ENCODE measurements around the gene OR10A7.
"Not testable (repeated sequence)": the region's sequence is repeated elsewhere in the genome, so short reads cannot be mapped to it uniquely, and the experiment has no call there.

The OR10A7 gene, protein sequence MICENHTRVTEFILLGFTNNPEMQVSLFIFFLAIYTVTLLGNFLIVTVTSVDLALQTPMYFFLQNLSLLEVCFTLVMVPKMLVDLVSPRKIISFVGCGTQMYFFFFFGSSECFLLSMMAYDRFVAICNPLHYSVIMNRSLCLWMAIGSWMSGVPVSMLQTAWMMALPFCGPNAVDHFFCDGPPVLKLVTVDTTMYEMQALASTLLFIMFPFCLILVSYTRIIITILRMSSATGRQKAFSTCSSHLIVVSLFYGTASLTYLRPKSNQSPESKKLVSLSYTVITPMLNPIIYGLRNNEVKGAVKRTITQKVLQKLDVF

DNA sequence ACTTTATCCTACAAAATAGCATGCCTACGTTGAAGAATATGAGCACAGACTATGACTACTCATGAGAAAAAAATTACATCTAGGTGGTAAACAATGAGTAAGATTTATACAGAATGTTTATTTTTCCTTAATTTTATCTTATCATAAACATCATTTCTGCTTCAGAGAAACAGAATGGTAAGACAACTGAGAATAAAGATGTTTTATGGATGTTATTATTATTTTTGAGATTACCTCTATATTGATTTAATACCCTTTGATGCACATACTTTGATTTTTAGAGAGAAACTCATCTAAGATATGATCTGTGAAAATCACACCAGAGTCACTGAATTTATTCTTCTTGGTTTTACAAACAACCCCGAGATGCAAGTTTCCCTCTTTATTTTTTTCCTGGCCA, at the start of gene OR10A7:
OR10A7 (plus strand) TSS at position 301 of the 400 bp plus-strand sequence; CDS start at position 301, 0 bp downstream.
- DNase-seq, result no peak

DNA sequence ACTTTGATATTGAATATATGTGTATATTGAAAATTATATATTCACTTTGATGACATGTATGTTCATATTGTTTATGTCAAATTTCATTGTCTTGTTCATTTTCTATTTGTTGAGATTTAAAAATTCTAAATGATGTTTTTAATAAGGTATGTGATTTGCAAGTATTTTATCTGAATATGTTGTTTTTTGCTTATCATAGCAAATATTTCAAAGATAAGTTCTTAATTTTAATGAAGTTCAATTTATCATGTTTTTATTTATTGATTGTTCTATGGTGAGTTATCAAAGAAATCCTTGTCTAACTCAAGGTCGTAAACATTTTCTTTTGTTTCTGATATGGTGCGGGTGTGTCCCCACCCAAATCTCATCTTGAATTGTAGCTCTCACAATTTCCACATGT, 49.4 kb upstream of the OR10A7 start:
- DNase-seq, result no peak

DNA sequence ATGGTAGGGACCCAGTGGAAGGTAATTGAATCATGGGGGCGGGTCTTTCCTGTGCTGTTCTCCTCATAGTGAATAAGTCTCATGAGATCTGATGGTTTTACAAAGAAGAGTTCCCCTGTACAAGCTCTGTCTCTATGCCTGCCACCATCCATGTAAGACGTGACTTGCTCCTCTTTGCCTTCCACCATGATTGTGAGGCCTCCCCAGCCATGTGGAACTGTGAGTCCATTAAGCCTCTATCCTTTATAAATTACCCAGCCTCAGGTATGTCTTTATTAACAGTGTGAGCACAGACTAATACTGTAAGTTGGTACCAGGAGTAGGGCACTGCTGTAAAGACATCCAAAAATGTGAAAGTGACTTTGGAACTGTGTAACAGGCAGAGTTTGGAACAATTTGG, 49.0 kb upstream of the OR10A7 start:
- not testable (repeated sequence) for DNase-seq

DNA sequence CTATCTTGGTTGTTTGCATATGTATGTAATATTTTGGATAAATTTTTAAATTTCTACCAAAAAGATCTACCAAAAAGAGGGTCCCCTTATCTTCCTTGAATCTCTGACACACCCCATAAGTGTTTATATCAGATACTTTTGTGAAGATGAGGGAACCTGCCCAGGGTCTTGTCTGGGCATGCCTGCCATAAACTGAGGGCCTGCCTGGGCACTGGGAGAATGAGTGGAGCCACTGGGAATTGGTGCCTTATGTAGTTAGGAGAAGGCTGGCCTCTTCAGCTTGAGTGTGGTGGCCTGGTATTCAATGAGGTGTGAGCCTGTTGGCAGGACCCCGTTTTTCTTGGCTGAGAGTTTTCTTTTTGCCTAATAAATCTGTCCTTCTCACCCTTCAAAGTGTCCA, 48.1 kb upstream of the OR10A7 start:
- DNase-seq, result no peak

DNA sequence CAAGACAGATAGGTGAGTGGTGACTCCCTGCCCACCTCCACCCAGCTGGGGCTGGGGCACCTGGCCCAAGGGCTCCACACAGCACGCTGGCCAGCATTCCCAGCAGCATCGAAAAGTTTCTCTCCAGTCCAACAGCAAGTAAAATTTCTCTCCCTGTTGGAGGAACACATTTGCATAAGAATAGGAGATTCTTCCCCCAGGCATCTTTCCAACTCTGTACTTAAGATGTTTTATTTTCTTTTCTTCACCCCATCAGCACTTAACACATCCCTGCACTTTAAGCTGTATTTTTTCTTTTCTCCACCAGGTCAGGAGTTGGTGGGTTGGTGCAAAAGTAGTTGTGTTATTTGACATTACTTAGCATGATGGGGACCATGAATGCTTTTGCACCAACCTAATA, 47.4 kb upstream of the OR10A7 start:
- DNase-seq, result no peak

DNA sequence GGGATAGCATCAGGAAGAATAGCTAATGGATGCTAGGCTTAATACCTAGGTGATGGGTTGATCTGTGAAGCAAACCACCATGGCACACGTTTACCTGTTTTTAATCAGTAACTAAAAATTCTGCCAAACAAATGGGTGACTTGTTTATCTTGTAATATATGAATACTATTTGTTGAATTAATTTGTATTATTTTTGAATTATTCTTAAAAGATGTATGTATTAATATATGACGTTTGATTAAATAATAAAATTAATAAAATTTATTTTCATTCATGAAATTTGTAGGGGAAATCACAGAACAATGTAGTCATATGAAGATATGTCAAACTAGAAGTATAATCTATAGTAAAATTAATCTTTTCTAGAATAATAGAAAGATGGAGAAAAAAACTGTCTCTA, 32.3 kb upstream of the OR10A7 start:
- no peak for DNase-seq

DNA sequence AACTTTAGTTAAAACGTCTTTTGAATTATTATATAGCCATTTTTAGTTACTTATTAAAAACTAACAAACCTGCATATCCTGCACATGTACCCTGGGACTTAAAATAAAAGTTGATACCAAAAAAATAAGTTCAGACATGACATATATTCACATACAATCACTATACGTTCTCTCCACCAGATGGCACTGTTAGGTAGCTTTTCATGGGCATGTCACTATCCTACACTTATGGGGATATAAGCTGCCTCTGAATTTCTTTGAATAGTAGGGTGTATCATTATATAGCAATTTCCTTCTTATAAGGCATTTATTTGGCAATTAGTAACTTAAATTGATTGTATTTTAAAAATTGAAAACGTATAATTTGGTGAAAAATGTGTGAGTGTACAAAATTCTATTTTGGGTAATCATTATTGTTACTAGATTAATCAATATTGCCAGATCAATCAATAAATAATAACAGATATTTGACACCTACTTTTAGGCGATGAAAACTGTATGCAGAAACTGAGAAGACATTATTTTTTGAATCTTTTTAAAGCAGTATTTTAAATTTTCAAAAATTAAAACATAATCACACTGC, 31.8 kb upstream of the OR10A7 start:
- DNase-seq, result peak; percentile 87

DNA sequence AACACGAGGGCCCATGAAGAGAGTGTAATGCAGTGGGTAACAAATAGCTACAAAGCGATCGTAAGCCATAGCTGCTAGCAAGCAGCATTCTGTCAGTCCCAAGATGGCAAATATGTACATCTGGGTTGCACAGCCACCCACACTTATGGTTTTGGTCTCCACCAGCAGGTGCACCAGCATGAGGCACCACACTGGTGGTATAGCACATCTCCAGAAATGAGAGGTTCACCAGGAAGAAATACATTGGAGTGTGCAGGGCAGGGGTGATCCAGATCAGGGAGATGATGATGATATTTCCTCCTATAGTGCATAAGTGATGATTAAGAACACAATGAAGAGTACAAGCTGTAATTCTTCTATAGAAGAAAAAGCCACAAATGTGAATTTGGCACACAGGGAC, 26.4 kb upstream of the OR10A7 start:
- DNase-seq, result no peak

DNA sequence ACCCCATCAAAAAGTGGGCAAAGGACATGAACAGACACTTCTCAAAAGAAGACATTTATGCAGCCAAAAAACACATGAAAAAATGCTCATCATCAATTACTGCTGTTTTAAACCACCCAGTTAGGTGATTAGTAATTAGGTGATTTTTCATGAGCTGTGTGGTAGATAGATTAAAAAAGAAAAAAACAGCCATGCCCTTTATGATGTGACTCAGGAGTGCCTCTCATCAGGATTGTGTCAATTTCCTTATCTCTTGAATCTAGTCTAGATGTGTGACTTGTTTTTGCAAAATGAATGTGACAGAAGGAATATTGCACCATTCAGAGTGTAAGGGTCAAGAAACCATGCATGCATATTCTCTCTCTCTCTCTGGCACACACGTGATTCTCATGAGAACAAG, 5.7 kb downstream of the OR10A7 start:
- DNase-seq, result no peak

DNA sequence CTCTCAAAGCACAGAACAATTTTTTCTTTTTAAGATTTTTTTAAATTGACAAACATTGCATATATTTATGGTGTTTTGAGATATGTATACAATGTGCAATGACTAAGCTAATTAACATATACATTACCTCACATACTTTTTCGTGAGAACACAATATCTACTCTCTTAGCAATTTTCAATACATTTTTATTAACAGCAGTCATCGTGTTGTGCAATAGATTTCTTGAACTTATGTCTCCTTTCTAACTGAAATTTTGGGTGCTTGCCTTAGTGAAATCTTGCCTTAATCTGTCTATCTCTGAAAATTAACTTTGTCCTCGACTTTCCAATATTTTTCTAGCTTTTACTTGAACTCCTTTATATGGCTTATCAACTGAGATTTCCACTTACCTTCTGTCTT, 6.8 kb downstream of the OR10A7 start:
- DNase-seq, result no peak

DNA sequence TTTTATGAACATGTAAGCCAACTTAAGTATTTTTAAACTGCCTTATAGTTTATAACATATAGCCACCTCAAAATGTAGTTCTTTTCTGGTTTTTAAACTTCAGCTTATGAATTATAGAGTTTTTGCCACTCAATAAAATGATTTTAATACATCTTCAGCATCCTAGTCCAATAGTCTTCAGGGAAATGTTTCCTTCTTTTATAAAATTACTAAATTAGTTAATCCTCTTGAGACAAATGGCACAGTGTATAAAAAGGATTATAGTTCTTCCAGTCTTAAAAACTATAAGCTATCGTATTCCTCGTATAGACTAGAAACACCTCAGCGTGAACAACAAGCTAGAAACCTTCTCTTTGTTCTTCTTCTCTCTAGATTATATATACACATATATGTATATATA, 23.5 kb downstream of the OR10A7 start, which contains the start of gene OR6C74:
OR6C74 (plus strand) TSS at position 301 of the 400 bp plus-strand sequence. CDS start 2,679 bp downstream, outside the sequence.
- DNase-seq, result no peak

DNA sequence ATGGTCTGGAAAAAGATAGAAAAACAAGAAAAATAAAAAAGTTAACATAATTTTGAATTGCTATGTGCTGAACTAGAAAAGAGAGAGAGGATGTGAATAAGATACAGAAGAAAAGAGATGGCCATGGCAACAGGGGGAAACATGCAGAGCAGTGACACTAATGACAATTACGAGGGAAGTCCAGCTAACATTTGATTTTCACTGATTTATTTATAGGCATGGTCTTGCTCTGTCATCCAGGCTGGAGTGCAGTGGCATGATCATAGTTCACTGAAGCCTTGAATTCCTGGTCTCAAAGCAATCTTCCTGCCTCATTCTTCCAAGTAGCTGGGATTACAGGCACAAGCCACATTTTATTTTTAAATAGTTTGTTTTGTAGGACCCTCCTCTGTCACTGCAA, 25.3 kb downstream of the OR10A7 start:
- no peak for DNase-seq

DNA sequence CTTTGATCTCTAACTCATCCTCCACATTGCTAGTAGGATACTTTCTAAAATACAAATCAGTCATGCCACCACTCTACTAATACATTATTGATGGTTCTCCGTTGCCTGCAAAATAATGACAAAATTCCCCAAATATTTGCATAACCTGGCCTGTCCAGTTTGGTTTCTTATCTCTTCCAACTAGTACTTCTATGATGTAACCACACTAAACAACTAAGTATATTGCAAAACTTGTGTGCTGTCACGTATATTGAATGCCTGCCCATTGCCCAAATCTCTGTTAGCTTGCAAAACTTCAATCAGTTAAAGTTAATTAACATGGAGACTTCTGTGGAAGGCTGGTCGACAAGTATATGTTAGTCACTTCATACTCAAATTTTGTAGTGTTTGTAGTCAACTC, 30.1 kb downstream of the OR10A7 start:
- peak; percentile 12 for DNase-seq

DNA sequence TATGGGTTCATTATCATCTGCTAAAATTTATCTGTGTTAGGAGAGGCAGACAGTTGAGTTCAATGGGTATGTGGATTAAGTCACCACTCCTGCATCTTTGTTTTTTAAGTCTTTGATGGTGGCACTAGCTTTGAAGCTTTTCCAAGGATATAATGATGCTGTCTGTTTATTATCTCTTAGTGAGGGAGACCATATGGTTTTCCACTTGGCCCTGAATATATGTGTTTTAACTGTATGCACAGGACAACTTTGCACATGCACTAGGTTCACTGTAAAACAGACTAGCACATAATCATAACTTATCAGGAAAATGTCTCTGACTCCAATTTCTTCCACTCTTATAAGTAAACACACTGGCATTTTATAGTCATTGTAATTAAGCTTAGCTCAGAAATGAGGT, 32.5 kb downstream of the OR10A7 start:
- DNase-seq, result no peak

DNA sequence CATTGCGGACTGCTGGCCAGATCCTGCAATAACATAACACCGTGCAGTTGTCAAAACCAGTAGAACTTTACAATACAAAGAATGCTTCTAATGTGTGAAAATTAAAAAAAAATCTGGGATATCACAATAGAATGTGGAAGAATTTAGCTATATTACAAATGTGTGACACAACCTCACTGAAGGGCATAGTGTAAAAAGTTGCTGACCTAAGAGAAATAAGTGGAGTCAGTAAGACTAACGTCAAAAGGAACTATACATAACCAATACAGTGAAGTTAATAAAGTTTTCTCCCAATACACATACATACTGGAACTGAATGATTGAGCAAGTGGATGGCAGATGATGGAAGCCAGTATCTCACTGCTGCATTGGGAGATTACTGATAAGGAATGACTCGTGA, 36.0 kb downstream of the OR10A7 start:
- DNase-seq, result no peak

DNA sequence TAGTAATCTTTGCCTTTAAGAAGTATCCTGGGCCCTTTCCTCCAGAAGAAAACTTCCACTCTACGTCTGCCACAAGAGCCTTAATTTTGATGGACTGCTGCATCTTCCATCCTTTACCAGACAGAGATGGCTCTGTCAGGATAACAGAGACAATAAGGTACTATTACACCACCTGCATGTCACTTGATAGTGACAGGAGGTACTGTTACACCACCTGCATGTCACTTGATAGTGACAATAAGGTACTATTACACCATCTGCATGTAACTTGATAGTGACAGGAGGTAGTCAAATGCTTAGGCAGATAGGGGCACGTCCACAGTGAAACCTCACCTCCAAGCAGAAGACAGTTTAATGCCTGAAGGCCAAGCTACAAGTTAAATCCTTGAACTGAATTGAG, 37.5 kb downstream of the OR10A7 start:
- DNase-seq, result no peak
